HepG2 (cell line): ENCODE results near the gene STX1B. TPM values are rescaled to one million over a fixed set of nuclear protein-coding genes. Genes with fewer than 3 reads are reported as not detected.

Experiments
- AGO2 ChIP-seq: fragments of 200-400 bp; formaldehyde crosslinking; optimal IDR thresholded peaks from 2 replicates; pipeline ENCODE3; 2017; ENCODE audit warnings: mild to moderate bottlenecking, low read depth, low read length, moderate library complexity
- CEBPG ChIP-seq: IDR thresholded peaks from 2 replicates; pipeline ENCODE4 v1.6.1; 2016
- FOSL1 ChIP-seq: sonication (generic); formaldehyde crosslinking; IDR thresholded peaks from 2 replicates; pipeline ENCODE4 v1.9.0; 2021; ENCODE audit warnings: missing genetic modification reagents, borderline replicate concordance
- FUBP1 ChIP-seq: sonication (generic); formaldehyde crosslinking; IDR thresholded peaks from 2 replicates; pipeline ENCODE4 v1.5.1; 2020; ENCODE audit warnings: missing genetic modification reagents, mild to moderate bottlenecking, borderline replicate concordance
- POLR2AphosphoS2 ChIP-seq: IDR thresholded peaks from 2 replicates; pipeline ENCODE4 v1.6.1; 2011; ENCODE audit warnings: low read depth, low read length, improper control_type of control experiment
- PTBP1 ChIP-seq: fragments of 200-400 bp; formaldehyde crosslinking; IDR thresholded peaks from 2 replicates; pipeline ENCODE4 v1.6.1; 2018; ENCODE audit warnings: low read length, low read depth; ENCODE audit not compliant: poor library complexity, severe bottlenecking
- RFXAP ChIP-seq: sonication (generic); formaldehyde crosslinking; IDR thresholded peaks from 2 replicates; pipeline ENCODE4 v1.4.0; 2020; ENCODE audit warnings: missing genetic modification reagents, borderline replicate concordance
- RNF219 ChIP-seq: sonication (generic); formaldehyde crosslinking; IDR thresholded peaks from 2 replicates; pipeline ENCODE4 v1.5.0; 2020; ENCODE audit warnings: mild to moderate bottlenecking, missing genetic modification reagents
- SMAD1 ChIP-seq: sonication (generic); formaldehyde crosslinking; IDR thresholded peaks from 2 replicates; pipeline ENCODE4 v1.4.0; 2020; ENCODE audit warnings: missing genetic modification reagents, low read depth, mild to moderate bottlenecking, borderline replicate concordance
- TCF7 ChIP-seq: sonication (generic); IDR thresholded peaks from 2 replicates; pipeline ENCODE4 v1.6.1; 2016; ENCODE audit warnings: antibody characterized with exemption, low read depth
- TCF7L2 ChIP-seq: IDR thresholded peaks from 2 replicates; pipeline ENCODE4 v1.6.1; 2011; ENCODE audit warnings: mild to moderate bottlenecking, low read depth, low read length, moderate library complexity
- ZBTB7B ChIP-seq: sonication (generic); formaldehyde crosslinking; IDR thresholded peaks from 2 replicates; pipeline ENCODE4 v1.4.0; 2020; ENCODE audit warnings: missing genetic modification reagents
- ZFP1 ChIP-seq: IDR thresholded peaks from 2 replicates; pipeline ENCODE4 v1.6.1; 2016
- ZNF414 ChIP-seq: sonication (generic); formaldehyde crosslinking; IDR thresholded peaks from 2 replicates; pipeline ENCODE4 v1.5.0; 2020; ENCODE audit warnings: missing genetic modification reagents
- ZNF441 ChIP-seq: sonication (generic); formaldehyde crosslinking; IDR thresholded peaks from 2 replicates; pipeline ENCODE4 v1.7.0; 2021; ENCODE audit warnings: missing genetic modification reagents, borderline replicate concordance
- ZNF660 ChIP-seq: sonication (generic); formaldehyde crosslinking; IDR thresholded peaks from 2 replicates; pipeline ENCODE4 v1.5.1; 2020; ENCODE audit warnings: mild to moderate bottlenecking, low read depth, missing genetic modification reagents, borderline replicate concordance
- ZNF720 ChIP-seq: sonication (generic); formaldehyde crosslinking; IDR thresholded peaks from 2 replicates; pipeline ENCODE4 v1.4.0; 2020; ENCODE audit warnings: missing genetic modification reagents
- ZNF816 ChIP-seq: sonication (generic); formaldehyde crosslinking; IDR thresholded peaks from 2 replicates; pipeline ENCODE4 v1.8.0; 2022; ENCODE audit warnings: missing genetic modification reagents, mild to moderate bottlenecking, borderline replicate concordance
- ZSCAN29 ChIP-seq: sonication (generic); formaldehyde crosslinking; conservative IDR thresholded peaks from 2 replicates; pipeline ENCODE4 v1.4.0; 2020; ENCODE audit warnings: mild to moderate bottlenecking, missing genetic modification reagents
- ZSCAN9 ChIP-seq: IDR thresholded peaks from 2 replicates; pipeline ENCODE4 v1.6.1; 2016; ENCODE audit warnings: borderline replicate concordance
- polyA plus RNA-seq, 8 experiments: library from polyadenylated mRNA; depleted of rRNA in 3 of 8; stranded (reverse) in 7 of 8; unstranded in 1 of 8; fragments of >200 nt; fragmentation: Illumina TruSeq in 4 of 8; extraction: Trizol in 4 of 8; gene quantifications; 2 replicates each; pipeline versions ENCODE4 v1.2.1 to v1.2.3, GENCODE V29; 2011 to 2016; ENCODE audit warnings: low read depth in 4 of 8, missing spikeins in 1 of 8, mixed read lengths in 1 of 8; ENCODE audit not compliant: insufficient read depth in 1 of 8
- total RNA-seq, 5 experiments: library from RNA; depleted of rRNA; stranded (reverse); fragments of >200 nt; fragmentation: Illumina TruSeq; extraction: Trizol; gene quantifications; 2 replicates each; pipeline ENCODE4 v1.2.3, GENCODE V29; 2016; ENCODE audit warnings: low read depth in 1 of 5
- TF ChIP-seq, protein P1 (sequence below): sonication (generic); formaldehyde crosslinking; IDR thresholded peaks from 2 replicates; pipeline ENCODE4 v1.4.0; 2020; ENCODE audit warnings: mild to moderate bottlenecking, missing genetic modification reagents, borderline replicate concordance
- TF ChIP-seq, protein P2 (sequence below): sonication (generic); formaldehyde crosslinking; IDR thresholded peaks from 2 replicates; pipeline ENCODE4 v1.4.0; 2020; ENCODE audit warnings: missing genetic modification reagents

STX1B gene
- total and polyA plus RNA-seq, 2 of the 13 experiments (the other 11 are each of a cell fraction or from before 2014, with no cell fraction given): 2.1 to 3.0 TPM

DNA sequence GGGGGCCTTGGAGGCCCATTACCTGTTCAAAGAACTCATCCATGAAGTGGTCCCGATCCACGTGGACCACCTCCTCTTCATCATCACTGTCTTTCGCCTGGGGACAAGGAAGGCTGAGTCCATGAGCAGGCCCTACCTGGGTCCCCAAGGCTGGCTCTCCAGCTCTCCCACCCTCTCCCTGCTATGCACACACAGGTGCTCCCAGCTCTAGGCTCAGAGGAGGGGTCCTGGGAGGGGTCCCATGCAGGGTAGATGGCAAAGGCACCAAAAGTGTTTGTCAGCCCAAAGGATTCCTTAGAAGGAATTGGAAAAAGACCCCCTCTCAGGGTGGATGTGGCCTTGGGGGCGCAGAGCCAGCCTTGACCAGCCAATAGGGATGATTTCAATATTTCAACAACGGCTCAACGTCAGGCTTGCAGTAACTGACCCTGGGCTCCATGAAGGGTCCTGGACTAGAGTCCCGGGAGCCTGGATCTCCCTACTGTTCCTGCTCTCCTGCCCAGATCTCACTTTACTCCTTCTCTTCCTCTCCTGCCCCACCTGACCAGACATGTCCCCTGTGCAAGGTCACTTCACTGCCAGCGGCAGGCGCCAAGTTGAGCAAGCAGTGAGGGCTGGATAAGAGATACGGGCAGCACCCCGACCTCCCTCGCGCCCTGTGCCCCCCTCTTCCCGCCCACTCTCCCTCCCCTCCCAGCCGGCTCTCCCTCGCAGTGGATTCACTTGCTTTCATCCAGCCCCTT is 8.8 kb downstream of the STX1B start (continued):
- no peak for TF ChIP-seq ZNF441 (CRISPR knock-in tag)
- no peak for TF ChIP-seq ZNF660 (CRISPR knock-in tag)
- no peak for TF ChIP-seq ZFP1 (CRISPR knock-in tag)
- TF ChIP-seq ZBTB7B (CRISPR knock-in tag): peak; percentile 94
- TF ChIP-seq PTBP1: no peak
- TF ChIP-seq, protein P1, sequence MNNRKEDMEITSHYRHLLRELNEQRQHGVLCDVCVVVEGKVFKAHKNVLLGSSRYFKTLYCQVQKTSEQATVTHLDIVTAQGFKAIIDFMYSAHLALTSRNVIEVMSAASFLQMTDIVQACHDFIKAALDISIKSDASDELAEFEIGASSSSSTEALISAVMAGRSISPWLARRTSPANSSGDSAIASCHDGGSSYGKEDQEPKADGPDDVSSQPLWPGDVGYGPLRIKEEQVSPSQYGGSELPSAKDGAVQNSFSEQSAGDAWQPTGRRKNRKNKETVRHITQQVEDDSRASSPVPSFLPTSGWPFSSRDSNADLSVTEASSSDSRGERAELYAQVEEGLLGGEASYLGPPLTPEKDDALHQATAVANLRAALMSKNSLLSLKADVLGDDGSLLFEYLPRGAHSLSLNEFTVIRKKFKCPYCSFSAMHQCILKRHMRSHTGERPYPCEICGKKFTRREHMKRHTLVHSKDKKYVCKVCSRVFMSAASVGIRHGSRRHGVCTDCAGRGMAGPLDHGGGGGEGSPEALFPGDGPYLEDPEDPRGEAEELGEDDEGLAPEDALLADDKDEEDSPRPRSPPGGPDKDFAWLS (CRISPR knock-in tag): peak; percentile 77; the same call in 1 of the 2 replicates
- no peak for TF ChIP-seq ZNF816
- TF ChIP-seq RNF219 (CRISPR knock-in tag): no peak
- TF ChIP-seq ZNF414: no peak
- TF ChIP-seq SMAD1 (CRISPR knock-in tag): no peak
- no peak for TF ChIP-seq POLR2AphosphoS2
- TF ChIP-seq ZSCAN29: no peak; the same call in 1 of the 2 replicates
- no peak for TF ChIP-seq ZSCAN9
- no peak for TF ChIP-seq TCF7
- peak; percentile 79 for TF ChIP-seq CEBPG
- peak; percentile 71; the same call in 1 of the 2 replicates for TF ChIP-seq FUBP1 (CRISPR knock-in tag)
- TF ChIP-seq RFXAP (CRISPR knock-in tag): no peak
- TF ChIP-seq AGO2: no peak
- TF ChIP-seq TCF7L2: no peak
- no peak for TF ChIP-seq FOSL1 (CRISPR knock-in tag)
- TF ChIP-seq, protein P2, sequence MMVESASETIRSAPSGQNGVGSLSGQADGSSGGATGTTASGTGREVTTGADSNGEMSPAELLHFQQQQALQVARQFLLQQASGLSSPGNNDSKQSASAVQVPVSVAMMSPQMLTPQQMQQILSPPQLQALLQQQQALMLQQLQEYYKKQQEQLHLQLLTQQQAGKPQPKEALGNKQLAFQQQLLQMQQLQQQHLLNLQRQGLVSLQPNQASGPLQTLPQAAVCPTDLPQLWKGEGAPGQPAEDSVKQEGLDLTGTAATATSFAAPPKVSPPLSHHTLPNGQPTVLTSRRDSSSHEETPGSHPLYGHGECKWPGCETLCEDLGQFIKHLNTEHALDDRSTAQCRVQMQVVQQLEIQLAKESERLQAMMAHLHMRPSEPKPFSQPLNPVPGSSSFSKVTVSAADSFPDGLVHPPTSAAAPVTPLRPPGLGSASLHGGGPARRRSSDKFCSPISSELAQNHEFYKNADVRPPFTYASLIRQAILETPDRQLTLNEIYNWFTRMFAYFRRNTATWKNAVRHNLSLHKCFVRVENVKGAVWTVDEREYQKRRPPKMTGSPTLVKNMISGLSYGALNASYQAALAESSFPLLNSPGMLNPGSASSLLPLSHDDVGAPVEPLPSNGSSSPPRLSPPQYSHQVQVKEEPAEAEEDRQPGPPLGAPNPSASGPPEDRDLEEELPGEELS (CRISPR knock-in tag): peak; percentile 48
- no peak for TF ChIP-seq ZNF720 (CRISPR knock-in tag)
